Measurements from ENCODE around the gene KDM2B.
"Not testable (repeated sequence)": the region's sequence is repeated elsewhere in the genome, so short reads cannot be mapped to it uniquely, and the experiment has no call there.

The KDM2B gene

GRCh38 chr12:121495746-121496145, 85.1 kb downstream of the KDM2B start:
- no peak for DNase-seq

- DNase-seq: peak; percentile 67
Measured at GRCh38 chr12:121494093-121494787, 86.6 kb downstream of the KDM2B start.

- no peak for DNase-seq
Measured at GRCh38 chr12:121490401-121491281, 90.2 kb downstream of the KDM2B start.

GRCh38 chr12:121489874-121490273, 90.9 kb downstream of the KDM2B start:
- no peak for DNase-seq

- no peak for DNase-seq
Measured at GRCh38 chr12:121484967-121485366, 95.9 kb downstream of the KDM2B start.

- not testable (repeated sequence) for DNase-seq
Measured at GRCh38 chr12:121484564-121484963, 96.3 kb downstream of the KDM2B start.

- no peak for DNase-seq
Measured at GRCh38 chr12:121483949-121484348, 96.9 kb downstream of the KDM2B start.

GRCh38 chr12:121476477-121476876, 104.3 kb downstream of the KDM2B start:
- no peak for DNase-seq

GRCh38 chr12:121475279-121475678, 105.5 kb downstream of the KDM2B start:
- DNase-seq: no peak

GRCh38 chr12:121472150-121472905, 108.5 kb downstream of the KDM2B start:
- no peak for DNase-seq

- no peak for DNase-seq
Measured at GRCh38 chr12:121470751-121471150, 110.1 kb downstream of the KDM2B start.

- DNase-seq: no peak
Measured at GRCh38 chr12:121468499-121468801, 112.4 kb downstream of the KDM2B start.

- DNase-seq: no peak
Measured at GRCh38 chr12:121467638-121468498, 113.0 kb downstream of the KDM2B start.

- peak; percentile 85 for DNase-seq
Measured at GRCh38 chr12:121466794-121467637, 113.8 kb downstream of the KDM2B start.

- peak; percentile 51 for DNase-seq
Measured at GRCh38 chr12:121465921-121466793, 114.7 kb downstream of the KDM2B start.

GRCh38 chr12:121464331-121464730, 116.5 kb downstream of the KDM2B start:
- DNase-seq: no peak

GRCh38 chr12:121461048-121461447, 119.8 kb downstream of the KDM2B start:
- DNase-seq: no peak

- DNase-seq: no peak
Measured at GRCh38 chr12:121456551-121456950, 124.3 kb downstream of the KDM2B start.

- no peak for DNase-seq
Measured at GRCh38 chr12:121455766-121456420, 124.9 kb downstream of the KDM2B start.

- no peak for DNase-seq
Measured at GRCh38 chr12:121454921-121455320, 125.9 kb downstream of the KDM2B start.
